ENCODE results near the gene ACOT7.

- TF ChIP-seq EZH2 (IDR thresholded peaks at IDR 0.05; ENCODE audit: borderline replicate concordance, low read depth, low read length, severe bottlenecking): no peak
- TF ChIP-seq, protein P1, sequence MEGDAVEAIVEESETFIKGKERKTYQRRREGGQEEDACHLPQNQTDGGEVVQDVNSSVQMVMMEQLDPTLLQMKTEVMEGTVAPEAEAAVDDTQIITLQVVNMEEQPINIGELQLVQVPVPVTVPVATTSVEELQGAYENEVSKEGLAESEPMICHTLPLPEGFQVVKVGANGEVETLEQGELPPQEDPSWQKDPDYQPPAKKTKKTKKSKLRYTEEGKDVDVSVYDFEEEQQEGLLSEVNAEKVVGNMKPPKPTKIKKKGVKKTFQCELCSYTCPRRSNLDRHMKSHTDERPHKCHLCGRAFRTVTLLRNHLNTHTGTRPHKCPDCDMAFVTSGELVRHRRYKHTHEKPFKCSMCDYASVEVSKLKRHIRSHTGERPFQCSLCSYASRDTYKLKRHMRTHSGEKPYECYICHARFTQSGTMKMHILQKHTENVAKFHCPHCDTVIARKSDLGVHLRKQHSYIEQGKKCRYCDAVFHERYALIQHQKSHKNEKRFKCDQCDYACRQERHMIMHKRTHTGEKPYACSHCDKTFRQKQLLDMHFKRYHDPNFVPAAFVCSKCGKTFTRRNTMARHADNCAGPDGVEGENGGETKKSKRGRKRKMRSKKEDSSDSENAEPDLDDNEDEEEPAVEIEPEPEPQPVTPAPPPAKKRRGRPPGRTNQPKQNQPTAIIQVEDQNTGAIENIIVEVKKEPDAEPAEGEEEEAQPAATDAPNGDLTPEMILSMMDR (IDR thresholded peaks at IDR 0.05; ENCODE audit: borderline replicate concordance, extremely low read depth, low read length, poor library complexity, severe bottlenecking): no peak
These were observed 48.1 kb downstream of the ACOT7 start for GRCh38 chr1:6345460-6345859.
